Activated T-helper 1 cell treated with anti-CD3 and anti-CD28 coated beads, Interleukin-12 subunit alpha, Interleukin-12 subunit beta, Interleukin-2, Interleukin-4 antibody, amounts not matched to agents 30 ng/mL and 10 ng/mL and 1 ng/mL, durations not matched to agents 14 hours and 24 hours and 36 hours (primary cell): ENCODE measurements around the gene TNP2. TPM values are rescaled to one million over a fixed set of nuclear protein-coding genes. Genes with fewer than 3 reads are reported as not detected.

Source experiments
- DNase-seq: peaks from one replicate; pipeline ENCODE4 v3.0.0; 2021; ENCODE audit warnings: low spot score
- H3K27ac Mint-ChIP-seq: one replicate; pipeline ENCODE4 v1.8.0; 2021; ENCODE audit warnings: mild to moderate bottlenecking, mixed read lengths
- H3K27me3 Mint-ChIP-seq: one replicate; pipeline ENCODE4 v1.8.0; 2022; ENCODE audit warnings: mild to moderate bottlenecking, moderate library complexity, mixed read lengths; ENCODE audit not compliant: insufficient read depth
- H3K36me3 Mint-ChIP-seq: one replicate; pipeline ENCODE4 v1.8.0; 2021; ENCODE audit warnings: low read depth, mixed read lengths
- H3K4me1 Mint-ChIP-seq: one replicate; pipeline ENCODE4 v1.8.0; 2021; ENCODE audit warnings: low read depth, mixed read lengths
- H3K4me3 Mint-ChIP-seq: one replicate; pipeline ENCODE4 v1.8.0; 2021; ENCODE audit warnings: mild to moderate bottlenecking, moderate library complexity, mixed read lengths
- H3K9me3 Mint-ChIP-seq: one replicate; pipeline ENCODE4 v1.8.0; 2021; ENCODE audit warnings: mixed read lengths
- intact Hi-C: fragments of 100-400 bp; cut with micrococcal nuclease; formaldehyde crosslinking; loops from one replicate; pipeline ENCODE4 v1.15.1; 2024
- total RNA-seq: library from RNA; stranded (reverse); gene quantifications from 2 replicates; pipeline ENCODE4 v1.2.3, GENCODE V29; 2022

TNP2 gene
- total RNA-seq, 1 donor from 2014 or later, result not detected

DNA sequence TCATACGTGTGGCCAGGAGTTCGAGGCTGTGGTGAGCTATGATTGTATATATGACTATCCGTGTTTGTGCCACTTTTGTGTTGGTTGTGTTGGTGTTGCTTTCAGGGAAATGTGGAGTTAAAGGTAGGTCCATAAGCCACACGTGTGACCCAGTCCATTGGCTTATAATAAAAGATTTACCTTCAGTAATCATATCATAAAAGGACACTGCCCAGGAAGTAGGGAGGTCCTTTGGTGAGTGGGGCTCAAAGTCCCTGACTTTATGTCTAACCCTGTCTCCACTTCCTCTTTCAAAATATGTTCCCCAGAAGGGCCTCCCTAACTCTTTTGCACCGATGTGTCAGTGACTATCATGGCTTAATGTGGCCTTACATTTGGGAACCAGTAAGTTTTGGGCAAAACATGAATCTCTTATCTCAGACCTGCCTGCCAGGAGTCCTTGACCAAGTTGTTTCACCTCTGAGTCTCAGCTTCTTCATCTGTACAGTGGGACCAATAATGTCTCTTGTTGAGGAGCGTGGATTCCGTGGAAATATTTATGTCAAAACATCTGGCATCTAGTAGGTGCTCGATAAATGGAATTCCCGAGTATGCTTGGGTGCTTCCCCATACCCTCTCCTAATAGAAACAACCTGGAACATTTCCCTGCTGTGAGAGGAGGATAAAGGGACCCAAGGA is 4.8 kb downstream of the TNP2 start:
- Mint-ChIP-seq H3K9me3 (no peaks in the 10 kb centered on the region), H3K36me3 (no peaks in the 10 kb centered on the region), H3K4me3 (no peak overlapping the region), H3K27me3 (peaks cover 13% of the 10 kb centered on the region), H3K4me1 (peaks cover 36% of the 10 kb centered on the region), H3K27ac (peak overlapping the region; percentile 82)
- intact Hi-C loops, result loop anchor here (5.0 kb wide), 1 partner anchor 33 kb away; no protein-coding TSS in a partner anchor
- no peak for DNase-seq

DNA sequence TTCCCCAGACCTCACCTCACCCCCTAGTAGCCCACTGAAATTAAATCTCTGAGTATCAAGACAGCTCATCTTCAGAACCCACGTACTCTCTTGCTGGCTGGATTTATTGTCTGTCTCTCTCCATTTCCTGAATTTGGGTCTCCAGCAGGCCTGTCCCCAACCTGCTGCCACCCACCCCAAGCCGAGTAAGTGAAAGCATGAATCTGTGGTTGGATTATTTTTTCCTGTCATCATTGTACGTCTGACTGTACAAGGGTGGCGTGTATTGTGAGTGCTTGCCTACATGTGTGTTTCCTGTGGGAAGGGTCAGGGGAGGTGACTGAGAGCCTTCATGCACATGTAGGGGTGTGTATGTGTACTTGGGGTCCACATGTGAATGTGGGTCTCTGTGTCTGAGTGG is 5.4 kb downstream of the TNP2 start:
- Mint-ChIP-seq H3K4me3 (no peak overlapping the region), H3K27me3 (peaks cover 12% of the 10 kb centered on the region), H3K36me3 (no peaks in the 10 kb centered on the region), H3K27ac (peak overlapping the region; percentile 82), H3K4me1 (peaks cover 41% of the 10 kb centered on the region), H3K9me3 (no peaks in the 10 kb centered on the region)
- intact Hi-C loops, result loop anchor here (1.0 to 5.0 kb wide), 3 partner anchors 34 to 91 kb away; no protein-coding TSS in a partner anchor
- DNase-seq, result peak; percentile 41

DNA sequence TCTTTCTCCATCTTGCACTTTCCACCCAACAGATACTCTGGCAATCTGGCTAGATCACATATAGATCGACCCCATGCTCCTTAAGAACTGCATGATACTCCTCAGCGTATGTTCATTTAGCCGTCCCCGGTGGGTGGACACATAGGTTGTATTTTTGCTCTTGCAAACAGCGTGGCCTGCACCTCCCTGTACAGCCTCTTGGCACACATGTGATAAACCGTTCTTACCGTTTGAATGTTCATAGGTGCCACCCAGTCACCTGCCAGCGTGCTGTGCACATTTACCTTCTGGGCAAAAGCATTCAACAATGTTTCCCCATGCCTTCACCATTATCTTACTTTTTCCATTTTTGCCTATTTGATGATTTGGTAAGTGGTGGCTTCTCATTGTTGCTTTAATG is 6.2 kb downstream of the TNP2 start:
- Mint-ChIP-seq H3K27ac (no peak overlapping the region), H3K4me1 (peaks cover 50% of the 10 kb centered on the region), H3K36me3 (no peaks in the 10 kb centered on the region), H3K9me3 (no peaks in the 10 kb centered on the region), H3K27me3 (peaks cover 11% of the 10 kb centered on the region), H3K4me3 (no peak overlapping the region)
- no peak for DNase-seq
- intact Hi-C loops, result loop anchor here (1.0 to 5.0 kb wide), 3 partner anchors 34 to 91 kb away; no protein-coding TSS in a partner anchor

DNA sequence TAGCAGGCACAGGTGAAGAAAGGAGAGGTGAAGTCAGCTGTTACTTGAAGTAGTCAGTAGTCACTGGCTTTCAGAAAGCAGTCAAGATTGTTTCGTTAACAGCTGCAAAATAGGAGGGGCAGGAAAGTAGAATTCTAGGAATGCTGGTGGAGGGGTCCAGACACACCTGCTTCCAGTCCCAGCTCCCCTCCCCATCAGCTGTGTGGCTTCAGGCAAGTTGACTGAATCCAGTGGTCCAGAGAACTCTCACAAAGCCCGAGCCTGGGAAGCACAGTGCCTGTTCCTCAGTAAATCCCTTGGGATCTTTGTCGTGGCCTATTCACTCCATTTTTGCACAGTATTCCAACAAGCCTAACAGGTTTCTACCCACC is 8.5 kb downstream of the TNP2 start:
- Mint-ChIP-seq H3K27ac (no peak overlapping the region), H3K27me3 (peaks cover 11% of the 10 kb centered on the region), H3K4me3 (no peak overlapping the region), H3K4me1 (peaks cover 60% of the 10 kb centered on the region), H3K9me3 (no peaks in the 10 kb centered on the region), H3K36me3 (no peaks in the 10 kb centered on the region)
- no peak for DNase-seq
- intact Hi-C loops, result loop anchor here (5.0 kb wide), 1 partner anchor 37 kb away; no protein-coding TSS in a partner anchor

DNA sequence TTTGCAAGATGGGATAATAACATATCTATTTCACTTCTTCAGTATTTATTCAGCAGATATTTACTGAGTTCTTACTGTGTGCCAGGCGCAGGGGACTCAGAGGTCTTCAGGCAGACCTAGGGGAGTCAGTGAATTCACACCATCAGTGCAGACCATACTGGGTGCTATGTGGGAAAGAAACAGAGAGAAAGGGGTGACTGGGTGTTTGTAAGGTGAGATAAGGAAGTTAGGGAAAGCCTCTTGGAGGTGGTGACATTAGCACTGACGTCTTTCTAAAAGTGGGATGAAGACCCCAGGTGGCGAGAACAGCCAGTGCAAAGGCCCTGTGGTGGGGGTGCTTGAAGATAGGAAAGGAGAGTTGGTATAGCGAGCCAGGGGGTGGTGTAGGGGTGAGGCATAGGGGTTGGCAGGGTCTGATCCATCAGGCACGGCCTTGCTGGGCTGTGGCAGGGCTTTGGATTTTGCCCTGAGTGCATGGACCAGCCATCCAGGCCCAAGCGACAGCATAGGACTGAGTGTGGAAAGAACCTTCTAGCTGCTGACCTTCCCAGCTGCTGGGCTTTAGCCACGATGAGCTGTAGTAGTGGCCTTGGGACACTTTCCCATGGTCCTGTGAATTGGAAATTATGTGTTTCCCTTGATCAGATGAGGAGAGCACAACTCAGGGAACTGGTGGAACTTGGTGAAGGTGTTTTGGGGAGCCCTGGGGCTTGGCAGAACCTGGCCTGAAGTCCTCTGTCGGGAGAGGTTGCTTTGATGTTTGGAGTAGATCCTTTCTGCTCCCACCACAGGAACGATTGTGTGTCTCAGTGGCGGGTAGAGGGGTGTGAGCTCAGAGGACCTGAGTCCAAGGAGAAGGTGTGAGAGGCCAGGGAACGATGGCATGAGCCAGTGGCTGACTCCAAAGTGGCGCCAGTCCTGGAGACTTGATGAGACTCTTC is 9.2 kb downstream of the TNP2 start:
- H3K9me3 Mint-ChIP-seq, result no peaks in the 10 kb centered on the region
- H3K4me1 Mint-ChIP-seq, result peaks cover 58% of the 10 kb centered on the region
- no peak overlapping the region for H3K4me3 Mint-ChIP-seq
- no peak for DNase-seq
- H3K27ac Mint-ChIP-seq, result no peak overlapping the region
- H3K36me3 Mint-ChIP-seq, result no peaks in the 10 kb centered on the region
- peaks cover 11% of the 10 kb centered on the region for H3K27me3 Mint-ChIP-seq
- intact Hi-C loops, result loop anchor here (5.0 to 10.0 kb wide), 5 partner anchors 37 to 655 kb away; partner anchors contain the start of genes CIITA, GSPT1 and NUBP1

DNA sequence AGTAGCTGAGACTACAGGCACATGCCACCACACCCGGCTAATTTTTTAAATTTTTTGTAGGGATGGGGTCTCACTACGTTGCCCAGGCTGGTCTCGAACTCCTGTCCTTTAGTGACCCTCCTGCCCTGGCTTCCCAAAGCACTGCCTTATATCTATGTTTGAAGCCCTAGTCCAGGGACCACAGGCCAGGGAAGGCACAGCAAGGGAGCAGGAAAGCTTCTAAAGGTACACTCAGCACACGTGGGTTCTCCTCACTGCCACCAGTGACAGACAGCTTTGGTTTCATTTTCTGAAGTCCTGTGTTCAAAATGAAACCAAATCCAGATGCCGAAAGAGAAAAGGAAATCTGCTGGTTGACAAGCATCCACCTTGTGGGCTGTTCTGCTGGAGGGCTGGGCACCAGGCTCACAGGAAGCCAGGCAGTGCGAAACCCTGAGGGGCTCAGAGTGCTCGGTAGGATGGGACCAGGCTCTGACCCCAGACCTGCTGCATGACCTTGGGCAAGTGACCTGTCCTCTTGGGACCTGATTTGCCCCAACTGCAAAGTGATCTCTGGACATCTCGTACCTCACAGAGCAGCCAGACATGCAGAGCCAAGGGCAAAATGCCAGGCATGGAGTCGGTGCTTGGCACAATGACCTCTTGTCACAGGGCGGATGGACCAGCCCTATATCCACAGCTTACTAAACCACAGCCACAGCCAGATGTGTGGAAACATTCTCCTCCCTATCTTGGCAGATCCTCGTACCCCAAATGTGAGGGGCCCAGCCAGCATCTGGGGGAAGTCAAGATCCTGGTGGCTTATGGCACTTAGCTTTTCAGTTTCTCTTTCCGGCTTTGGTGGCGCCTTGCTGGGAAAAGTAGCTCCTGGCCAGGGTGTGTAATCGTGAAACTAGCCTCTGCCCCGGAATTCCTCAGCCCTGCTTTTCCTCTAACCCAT is 10.3 kb downstream of the TNP2 start:
- peak overlapping the region; percentile 59 for H3K4me3 Mint-ChIP-seq
- H3K36me3 Mint-ChIP-seq, result peaks cover 8% of the 10 kb centered on the region

DNA sequence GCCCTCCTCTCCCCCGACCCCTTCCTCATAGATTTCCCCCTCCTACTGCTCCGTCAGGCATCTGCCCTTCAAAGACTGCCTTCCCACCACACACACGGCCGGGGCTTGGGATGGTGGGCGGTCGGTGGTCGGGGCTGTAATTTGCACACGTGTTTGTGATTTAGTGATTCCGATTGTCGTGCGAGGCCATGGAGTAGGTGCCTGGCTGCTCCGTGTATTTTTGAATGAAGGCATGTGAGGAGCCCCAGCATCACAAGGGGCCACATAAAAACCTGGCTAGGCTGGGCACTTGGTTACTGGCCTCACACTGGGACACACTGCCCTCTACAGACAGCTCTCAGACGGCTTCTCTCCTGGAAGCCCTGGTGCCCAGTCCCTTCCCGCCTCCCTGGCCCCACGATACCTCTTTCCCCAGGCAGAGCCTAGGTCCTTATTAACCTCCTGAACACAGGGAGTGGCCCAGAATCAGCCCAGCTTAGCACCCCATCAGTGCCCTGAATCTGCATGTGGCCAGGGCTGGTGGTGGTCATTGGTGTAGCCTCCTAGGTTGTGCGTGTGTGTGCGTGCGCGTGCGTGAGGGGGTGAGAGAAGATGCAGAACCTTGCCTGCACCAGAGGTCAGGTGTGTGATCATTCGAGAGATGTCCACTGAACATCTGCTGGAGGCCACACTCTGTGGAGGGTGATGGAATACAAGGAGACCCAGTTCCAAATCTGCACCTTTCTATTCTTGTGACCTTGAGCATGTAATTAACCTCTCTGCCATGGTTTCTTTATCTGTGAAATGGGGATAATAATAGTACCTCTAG is 11.8 kb downstream of the TNP2 start:
- peak; percentile 46 for DNase-seq
- Mint-ChIP-seq H3K4me1 (peaks cover 40% of the 10 kb centered on the region), H3K9me3 (no peaks in the 10 kb centered on the region), H3K27ac (peak overlapping the region; percentile 85), H3K36me3 (peaks cover 22% of the 10 kb centered on the region), H3K4me3 (peak overlapping the region; percentile 86), H3K27me3 (peaks cover 8% of the 10 kb centered on the region)
- intact Hi-C loops, result loop anchor here (1.0 to 10.0 kb wide), 7 partner anchors 286 to 657 kb away; partner anchors contain the start of genes CIITA, GSPT1, LITAF and NUBP1

More for the DNA sequence above, 10.3 kb downstream of the TNP2 start:
- Mint-ChIP-seq H3K9me3 (no peaks in the 10 kb centered on the region), H3K27ac (peak overlapping the region; percentile 74), H3K4me1 (peaks cover 47% of the 10 kb centered on the region), H3K27me3 (peaks cover 11% of the 10 kb centered on the region)
- DNase-seq, result peak; percentile 59
- intact Hi-C loops, result loop anchor here (1.0 to 10.0 kb wide), 8 partner anchors 52 to 656 kb away; partner anchors contain the start of genes CIITA, GSPT1, NUBP1 and RMI2

DNA sequence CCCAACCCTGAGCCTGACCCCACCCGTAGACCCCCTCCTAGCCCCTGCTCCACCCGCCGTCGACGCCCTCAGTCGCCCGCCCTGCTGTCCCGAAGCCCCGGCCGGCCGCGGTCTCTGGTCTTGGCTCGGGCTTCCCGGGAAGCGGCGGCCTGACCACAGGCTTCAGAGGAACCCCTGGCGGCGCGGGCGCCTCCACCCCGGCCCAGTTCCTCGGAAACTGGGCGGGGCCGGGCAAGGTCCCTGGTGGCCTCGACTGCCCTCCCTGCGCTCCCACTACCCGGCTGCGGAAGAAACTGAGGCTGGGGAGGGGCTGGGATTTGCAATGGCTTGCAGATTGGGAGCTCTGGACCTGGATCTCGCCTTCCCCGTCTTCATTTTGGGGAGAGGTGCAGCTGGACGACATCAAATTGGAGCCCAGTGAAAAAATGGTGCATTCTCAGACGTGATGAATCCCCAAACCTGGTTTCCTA is 12.4 kb downstream of the TNP2 start:
- H3K36me3 Mint-ChIP-seq, result peaks cover 28% of the 10 kb centered on the region
- H3K9me3 Mint-ChIP-seq, result no peaks in the 10 kb centered on the region
- peak overlapping the region; percentile 85 for H3K27ac Mint-ChIP-seq
- H3K4me1 Mint-ChIP-seq, result peaks cover 47% of the 10 kb centered on the region
- peaks cover 8% of the 10 kb centered on the region for H3K27me3 Mint-ChIP-seq
- DNase-seq, result no peak
- H3K4me3 Mint-ChIP-seq, result peak overlapping the region; percentile 86
- intact Hi-C loops, result loop anchor here (1.0 to 10.0 kb wide), 8 partner anchors 156 to 658 kb away; partner anchors contain the start of genes CIITA, GSPT1, LITAF and NUBP1

DNA sequence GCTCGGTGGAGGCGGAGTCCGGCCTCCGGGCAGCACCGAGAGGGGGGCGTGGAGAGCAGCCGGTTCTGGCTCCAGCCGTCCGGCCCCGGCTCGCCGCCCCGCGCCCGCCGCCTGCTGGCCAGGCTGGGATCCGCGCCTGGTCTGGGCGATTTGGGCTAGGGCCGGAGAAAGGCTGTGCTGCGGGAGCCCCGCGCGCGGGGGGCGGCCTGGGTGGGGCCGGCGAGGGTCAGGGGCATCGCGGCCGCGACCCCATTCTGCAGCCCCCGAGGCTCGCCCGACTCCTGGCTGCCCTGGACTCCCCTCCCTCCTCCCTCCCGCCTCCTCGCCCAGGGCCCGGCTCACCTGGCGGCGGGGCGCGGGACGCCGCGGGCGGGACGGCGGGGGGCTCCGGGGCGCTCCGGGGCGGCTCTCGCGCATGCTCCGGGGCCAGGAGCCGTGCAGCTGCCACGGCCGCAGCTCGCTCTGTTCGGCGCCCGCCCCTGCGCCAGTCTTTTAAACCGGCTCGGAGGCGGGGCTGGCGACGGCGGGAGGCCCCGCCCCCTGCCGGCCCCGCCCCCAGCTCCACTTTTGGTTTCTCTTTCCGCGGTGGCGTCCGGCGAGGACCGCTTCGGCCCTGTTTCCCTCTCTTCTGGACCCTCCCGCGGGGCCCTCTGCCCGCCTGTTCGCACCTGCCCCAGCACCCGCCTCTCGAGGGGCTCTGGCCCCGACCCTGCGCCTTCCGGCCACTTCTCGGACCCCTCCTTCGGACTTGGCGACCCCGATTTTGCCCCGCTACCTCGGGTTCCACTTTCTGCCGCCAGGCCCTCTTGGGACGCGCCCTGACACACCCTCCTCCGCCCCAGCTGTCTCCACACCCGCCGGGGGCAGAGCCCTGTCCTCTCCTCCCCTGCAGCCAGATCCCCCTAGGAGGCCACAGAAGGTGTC is 13.1 kb downstream of the TNP2 start, which contains the start of gene SOCS1:
SOCS1 (minus strand) TSS at position 468 of the 924 bp plus-strand sequence. CDS start 726 bp downstream, outside the sequence.
- peaks cover 8% of the 10 kb centered on the region for H3K27me3 Mint-ChIP-seq
- H3K9me3 Mint-ChIP-seq, result no peaks in the 10 kb centered on the region
- peak within 1 kb of the TSS; percentile 90 for H3K27ac Mint-ChIP-seq
- peaks cover 51% of the 10 kb centered on the region for H3K4me1 Mint-ChIP-seq
- intact Hi-C loops, result loop anchor here (1.0 to 10.0 kb wide), 7 partner anchors 156 to 659 kb away; partner anchors contain the start of genes CIITA, GSPT1, LITAF and NUBP1
- H3K4me3 Mint-ChIP-seq, result peak within 1 kb of the TSS; percentile 99
- DNase-seq, result peak; percentile 90
- peaks cover 30% of the 10 kb centered on the region for H3K36me3 Mint-ChIP-seq

DNA sequence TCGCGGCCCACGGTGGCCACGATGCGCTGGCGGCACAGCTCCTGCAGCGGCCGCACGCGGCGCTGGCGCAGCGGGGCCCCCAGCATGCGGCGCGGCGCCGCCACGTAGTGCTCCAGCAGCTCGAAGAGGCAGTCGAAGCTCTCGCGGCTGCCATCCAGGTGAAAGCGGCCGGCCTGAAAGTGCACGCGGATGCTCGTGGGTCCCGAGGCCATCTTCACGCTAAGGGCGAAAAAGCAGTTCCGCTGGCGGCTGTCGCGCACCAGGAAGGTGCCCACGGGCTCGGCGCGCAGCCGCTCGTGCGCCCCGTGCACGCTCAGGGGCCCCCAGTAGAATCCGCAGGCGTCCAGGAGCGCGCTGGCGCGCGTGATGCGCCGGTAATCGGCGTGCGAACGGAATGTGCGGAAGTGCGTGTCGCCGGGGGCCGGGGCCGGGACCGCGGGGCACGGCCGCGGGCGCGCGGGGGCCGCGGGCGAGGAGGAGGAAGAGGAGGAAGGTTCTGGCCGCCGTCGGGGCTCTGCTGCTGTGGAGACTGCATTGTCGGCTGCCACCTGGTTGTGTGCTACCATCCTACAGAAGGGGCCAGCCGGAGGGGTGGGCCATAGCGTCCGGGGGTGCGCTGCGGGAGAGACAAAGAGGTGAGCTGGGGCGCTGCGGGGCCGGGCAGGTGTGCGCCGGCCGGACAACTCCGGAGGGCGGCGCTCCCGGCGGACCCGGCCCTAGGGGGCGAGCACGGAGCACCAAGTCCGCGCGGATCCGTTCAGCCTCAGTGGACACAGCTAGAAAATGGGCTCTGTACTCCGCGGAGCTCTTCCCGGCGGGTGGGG is 14.0 kb downstream of the TNP2 start:
- Mint-ChIP-seq H3K27me3 (peaks cover 6% of the 10 kb centered on the region), H3K4me3 (peak overlapping the region; percentile 99), H3K9me3 (no peaks in the 10 kb centered on the region), H3K36me3 (peaks cover 36% of the 10 kb centered on the region), H3K4me1 (peaks cover 55% of the 10 kb centered on the region), H3K27ac (peak overlapping the region; percentile 90)
- intact Hi-C loops, result loop anchor here (1.0 to 10.0 kb wide), 5 partner anchors 267 to 660 kb away; partner anchors contain the start of genes CIITA, GSPT1 and NUBP1
- peak; percentile 54 for DNase-seq
